H1 (cell line): ENCODE measurements around the gene ENO2.

Experiments used
- CTCF ChIP-seq, 3 experiments: IDR thresholded peaks; 1 replicate in 2 of 3; 2 replicates in 1 of 3; pipeline versions ENCODE4 v1.5.1 to v1.6.1; 2011; ENCODE audit warnings: low read length in 3 of 3, mild to moderate bottlenecking in 3 of 3, inconsistent platforms in 2 of 3, low read depth in 1 of 3, moderate library complexity in 1 of 3; ENCODE audit not compliant: insufficient read depth in 1 of 3; ENCODE audit errors: control extremely low read depth in 1 of 3
- JUN ChIP-seq: IDR thresholded peaks from 2 replicates; pipeline ENCODE4 v1.6.1; 2011; ENCODE audit warnings: low read depth, mild to moderate bottlenecking, improper control_type of control experiment, low read length
- KDM1A ChIP-seq: fragments of 200-600, 300-600 bp; sonication (generic); IDR thresholded peaks from 2 replicates; pipeline ENCODE4 v1.7.1; 2016; ENCODE audit warnings: mild to moderate bottlenecking, low read length, borderline replicate concordance
- RFX5 ChIP-seq: IDR thresholded peaks from 2 replicates; pipeline ENCODE4 v1.6.1; 2011; ENCODE audit warnings: low read depth, low read length, improper control_type of control experiment, borderline replicate concordance
- SP4 ChIP-seq: IDR thresholded peaks from 2 replicates; pipeline ENCODE4 v1.6.1; 2012; ENCODE audit warnings: low read length, inconsistent platforms
- SRF ChIP-seq: IDR thresholded peaks from 2 replicates; pipeline ENCODE4 v1.6.1; 2011; ENCODE audit warnings: mild to moderate bottlenecking, low read depth, low read length, moderate library complexity
- TBP ChIP-seq: IDR thresholded peaks from 2 replicates; pipeline ENCODE4 v1.6.1; 2011; ENCODE audit warnings: low read depth, low read length, improper control_type of control experiment
- TCF12 ChIP-seq: IDR thresholded peaks from 2 replicates; pipeline ENCODE4 v1.6.1; 2011; ENCODE audit warnings: low read depth, mild to moderate bottlenecking, low read length
- YY1 ChIP-seq: IDR thresholded peaks from 2 replicates; pipeline ENCODE4 v1.6.1; 2011; ENCODE audit warnings: low read depth, mild to moderate bottlenecking, low read length

- TF ChIP-seq YY1 (no peak), SRF (no peak), CTCF (IDR thresholded peaks at IDR 0.05; ENCODE audit: control extremely low read depth in 1 of 3, insufficient read depth in 1 of 3, low read depth in 1 of 3, low read length in 3 of 3) (no peak), JUN (no peak), TCF12 (no peak), SP4 (no peak), RFX5 (no peak), KDM1A (no peak), TBP (no peak)
Observed at GRCh38 chr12:6936194-6936635, 21.8 kb downstream of the ENO2 start.
